HCT116 (cell line): ENCODE measurements around the gene BPIFB3. TPM values are rescaled to one million over a fixed set of nuclear protein-coding genes. Genes with fewer than 3 reads are reported as not detected.

Experiments used
- ATAC-seq: fragments of 200-7000 bp; cut with Tn5 transposase; 2 replicates; pipeline ENCODE4 v1.9.1; 2020; ENCODE audit warnings: mild to moderate bottlenecking, moderate library complexity
- BruUV-seq: library from RNA; stranded (reverse); fragments of 400-500 nt; replicated peaks from 2 replicates; lab custom pipeline; 2021; lab: Mats Ljungman, UMichigan
- CTCF ChIA-PET: fragments of 300-600 bp; sonication (Branson Sonifier 250); formaldehyde crosslinking; loops from one replicate; lab custom pipeline; 2021; ENCODE audit warnings: antibody characterized with exemption; lab: Charles Lee
- POLR2A ChIA-PET: fragments of 300-600, 350-600 bp; sonication (Branson Sonifier 250); formaldehyde crosslinking; loops from one replicate; lab custom pipeline; 2021; ENCODE audit warnings: antibody characterized with exemption; lab: Charles Lee
- RAD21 ChIA-PET, 2 experiments: fragments of 300-600 bp; sonication (Branson Sonifier 250); formaldehyde crosslinking; loops; one replicate each; lab custom pipeline; 2023; ENCODE audit warnings: low total read pairs in 2 of 2; ENCODE audit not compliant: uncharacterized antibody in 2 of 2, unreplicated experiment in 2 of 2, low non-redundant PET in 1 of 2; lab: Charles Lee
- DNase-seq: peaks from one replicate; pipeline ENCODE4 v3.0.0-alpha.2; 2010; ENCODE audit warnings: low read depth, low spot score
- H2AFZ ChIP-seq: fragments of 200-600 bp; shearing (Covaris generic), sonication (generic); 2 replicates; pipeline ENCODE4 v1.6.1; 2017; ENCODE audit warnings: low read depth, mixed run types, mixed read lengths, antibody characterized with exemption, low read length; ENCODE audit not compliant: poor library complexity, severe bottlenecking
- H3K27ac ChIP-seq: 2 replicates; pipeline ENCODE4 v1.5.1; 2012; ENCODE audit warnings: low read depth, low read length
- H3K27me3 ChIP-seq: fragments of 200-600 bp; sonication (generic); 2 replicates; pipeline ENCODE4 v1.6.1; 2016; ENCODE audit warnings: mixed run types, low read length, mixed read lengths; ENCODE audit not compliant: insufficient read depth
- H3K36me3 ChIP-seq, 2 experiments: fragments of 200-500 bp in 1 of 2; fragments of 200-600 bp in 1 of 2; sonication (Bioruptor generic) in 1 of 2; sonication (generic) in 1 of 2; 2 replicates each; pipeline versions ENCODE4 v1.5.1 to v1.6.1; 2014 to 2016; ENCODE audit warnings: low read length in 2 of 2, inconsistent platforms in 1 of 2, mixed read lengths in 1 of 2, mixed run types in 1 of 2; ENCODE audit not compliant: insufficient read depth in 2 of 2, control insufficient read depth in 1 of 2
- H3K4me1 ChIP-seq, 2 experiments: fragments of 200-600 bp in 1 of 2; sonication (generic) in 1 of 2; 2 replicates each; pipeline versions ENCODE4 v1.5.1 to v1.6.1; 2012 to 2017; ENCODE audit warnings: low read length in 2 of 2, inconsistent platforms in 1 of 2, mild to moderate bottlenecking in 1 of 2, mixed read lengths in 1 of 2, mixed run types in 1 of 2, moderate library complexity in 1 of 2; ENCODE audit not compliant: insufficient read depth in 2 of 2, control insufficient read depth in 1 of 2
- H3K4me2 ChIP-seq: fragments of 200-600 bp; sonication (generic); 2 replicates; pipeline ENCODE4 v1.6.1; 2017; ENCODE audit warnings: mixed run types, low read length, mixed read lengths
- H3K4me3 ChIP-seq, 2 experiments: fragments of 200-600 bp in 1 of 2; sonication (generic) in 1 of 2; replicated peaks in 1 of 2; 2 replicates each; pipeline ENCODE4 v1.5.1; 2011 to 2016; ENCODE audit warnings: low read length in 2 of 2, control low read depth in 1 of 2, low read depth in 1 of 2, mild to moderate bottlenecking in 1 of 2, mixed read lengths in 1 of 2, mixed run types in 1 of 2
- H3K79me2 ChIP-seq: fragments of 200-600 bp; sonication (generic); 2 replicates; pipeline ENCODE4 v1.6.1; 2017; ENCODE audit warnings: mild to moderate bottlenecking, mixed run types, low read length, moderate library complexity, mixed read lengths; ENCODE audit not compliant: insufficient read depth
- H3K9ac ChIP-seq: fragments of 200-600 bp; sonication (generic); 2 replicates; pipeline ENCODE4 v1.6.1; 2016; ENCODE audit warnings: low read length, mixed read lengths
- H3K9me2 ChIP-seq: fragments of 200-600 bp; sonication (generic), shearing (Covaris generic); 2 replicates; pipeline ENCODE4 v1.6.1; 2017; ENCODE audit warnings: mixed run types, mild to moderate bottlenecking, moderate library complexity; ENCODE audit not compliant: insufficient read depth
- H3K9me3 ChIP-seq, 2 experiments: fragments of 200-500 bp in 1 of 2; fragments of 200-600 bp in 1 of 2; sonication (Bioruptor generic) in 1 of 2; sonication (generic) in 1 of 2; 2 replicates each; pipeline ENCODE4 v1.6.1; 2014 to 2017; ENCODE audit warnings: low read length in 2 of 2, mixed read lengths in 2 of 2, inconsistent platforms in 1 of 2, low read depth in 1 of 2, mild to moderate bottlenecking in 1 of 2, mixed run types in 1 of 2, moderate library complexity in 1 of 2; ENCODE audit not compliant: control insufficient read depth in 1 of 2, insufficient read depth in 1 of 2
- H4K20me1 ChIP-seq: fragments of 200-600 bp; sonication (generic), shearing (Covaris generic); 2 replicates; pipeline ENCODE4 v1.6.1; 2017; ENCODE audit warnings: mixed run types, mild to moderate bottlenecking, moderate library complexity; ENCODE audit not compliant: insufficient read depth
- CBX3 ChIP-seq: IDR thresholded peaks from 2 replicates; pipeline ENCODE4 v1.6.1; 2012; ENCODE audit warnings: low read depth
- CEBPB ChIP-seq: IDR thresholded peaks from 2 replicates; pipeline ENCODE4 v1.6.1; 2012; ENCODE audit warnings: low read depth
- ELF1 ChIP-seq: IDR thresholded peaks from 2 replicates; pipeline ENCODE4 v1.6.1; 2012; ENCODE audit warnings: low read depth, borderline replicate concordance
- EZH2 ChIP-seq: fragments of 200-600 bp; sonication (generic); IDR thresholded peaks from 2 replicates; pipeline ENCODE4 v1.6.1; 2017; ENCODE audit warnings: antibody characterized with exemption, mixed run types
- POLR2A ChIP-seq: IDR thresholded peaks from 2 replicates; pipeline ENCODE4 v1.7.0; 2011; ENCODE audit warnings: borderline replicate concordance; ENCODE audit not compliant: insufficient read depth, insufficient read length; ENCODE audit errors: extremely low read depth
- POLR2AphosphoS5 ChIP-seq: IDR thresholded peaks from 2 replicates; pipeline ENCODE4 v1.6.1; 2011; ENCODE audit warnings: mild to moderate bottlenecking, low read depth, low read length, moderate library complexity
- SRF ChIP-seq: IDR thresholded peaks from 2 replicates; pipeline ENCODE4 v1.6.1; 2012; ENCODE audit warnings: low read depth
- ZFX ChIP-seq: fragments of 450-650 bp; IDR thresholded peaks from 2 replicates; pipeline ENCODE4 v1.6.1; 2017
- intact Hi-C: fragments of 100-400 bp; cut with micrococcal nuclease; formaldehyde crosslinking; loops from 2 replicates; pipeline ENCODE4 v1.10.0; 2022
- total RNA-seq: library from RNA; stranded (reverse); gene quantifications from one replicate; pipeline ENCODE4 v1.2.1, GENCODE V29; 2021; ENCODE audit not compliant: unreplicated experiment

BPIFB3 gene
- total RNA-seq, 1 experiment from 2014 or later: not detected

DNA sequence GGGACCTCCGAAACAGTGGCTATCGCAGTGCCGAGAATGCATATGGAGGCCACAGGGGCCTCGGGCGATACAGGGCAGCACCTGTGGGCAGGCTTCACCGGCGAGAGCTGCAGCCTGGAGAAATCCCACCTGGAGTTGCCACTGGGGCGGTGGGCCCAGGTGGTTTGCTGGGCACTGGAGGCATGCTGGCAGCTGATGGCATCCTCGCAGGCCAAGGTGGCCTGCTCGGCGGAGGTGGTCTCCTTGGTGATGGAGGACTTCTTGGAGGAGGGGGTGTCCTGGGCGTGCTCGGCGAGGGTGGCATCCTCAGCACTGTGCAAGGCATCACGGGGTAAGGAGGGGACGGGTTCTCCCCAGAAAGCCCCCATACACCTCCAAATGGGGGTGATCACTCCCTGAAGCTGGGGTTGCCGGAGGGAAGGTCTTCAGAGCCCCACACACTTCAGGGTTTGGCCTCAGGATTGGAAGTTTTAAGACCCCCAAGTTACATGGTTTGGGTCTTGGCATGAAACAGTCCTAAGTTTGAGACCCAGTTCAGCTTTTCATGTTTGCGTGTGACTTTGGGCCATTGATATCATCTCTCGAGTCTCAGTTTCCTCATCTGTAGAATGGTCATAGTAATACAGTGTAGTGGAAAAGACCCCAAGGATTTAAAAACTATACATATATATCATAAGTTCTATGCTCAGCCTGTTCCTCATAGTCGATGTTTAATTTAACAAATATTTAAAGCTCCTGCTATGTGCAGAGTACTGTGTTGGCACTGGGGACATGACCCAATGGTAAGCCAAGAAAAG is 30.0 kb downstream of the BPIFB3 start:
- H3K27me3 ChIP-seq: no peaks in the 10 kb centered on the region; the same call in 1 of the 2 replicates
- ChIA-PET CTCF (no interaction called here), RAD21 (no interaction called here), POLR2A (no interaction called here)
- no peaks in the 10 kb centered on the region for H3K9me2 ChIP-seq
- no peak overlapping the region for H2AFZ ChIP-seq
- H4K20me1 ChIP-seq: no peaks in the 10 kb centered on the region
- no peaks in the 10 kb centered on the region for H3K9me3 ChIP-seq
- intact Hi-C loops: no loop called here
- ATAC-seq (no peak), DNase-seq (no peak)
- no peak overlapping the region for H3K27ac ChIP-seq
- no TSS peak for BruUV-seq
- no peaks in the 10 kb centered on the region for H3K4me1 ChIP-seq
- H3K36me3 ChIP-seq: no peaks in the 10 kb centered on the region
- no peak overlapping the region for H3K4me3 ChIP-seq
- no peak overlapping the region for H3K9ac ChIP-seq
- H3K79me2 ChIP-seq: no peaks in the 10 kb centered on the region
- TF ChIP-seq SRF (no peak), CEBPB (no peak), ZFX (no peak), ELF1 (no peak)
- H3K4me2 ChIP-seq: no peak overlapping the region

DNA sequence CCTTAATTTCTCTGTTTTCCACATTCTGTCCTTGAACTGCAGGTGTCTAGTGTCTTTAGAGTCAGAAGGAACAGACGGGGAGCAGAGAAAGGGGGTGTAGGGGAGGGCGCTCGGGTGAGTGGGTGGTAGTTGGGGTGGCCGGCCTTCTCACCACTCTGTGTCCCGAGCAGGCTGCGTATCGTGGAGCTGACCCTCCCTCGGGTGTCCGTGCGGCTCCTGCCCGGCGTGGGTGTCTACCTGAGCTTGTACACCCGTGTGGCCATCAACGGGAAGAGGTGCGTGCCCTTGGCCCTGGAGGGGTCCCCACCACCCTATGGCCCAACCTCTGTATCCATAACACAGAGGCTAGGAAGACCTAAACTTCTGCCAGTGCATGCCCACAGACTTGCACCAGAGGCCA is 31.0 kb downstream of the BPIFB3 start:
- Histone ChIP-seq H3K79me2 (no peaks in the 10 kb centered on the region), H3K4me3 (no peak overlapping the region), H4K20me1 (no peaks in the 10 kb centered on the region), H3K9me3 (no peaks in the 10 kb centered on the region), H3K36me3 (no peaks in the 10 kb centered on the region), H3K27ac (no peak overlapping the region), H3K4me1 (no peaks in the 10 kb centered on the region), H3K9ac (no peak overlapping the region), H3K27me3 (peaks cover 4% of the 10 kb centered on the region; the same call in 1 of the 2 replicates), H3K4me2 (no peak overlapping the region), H2AFZ (no peak overlapping the region), H3K9me2 (no peaks in the 10 kb centered on the region)
- no TSS peak for BruUV-seq
- ATAC-seq (no peak), DNase-seq (no peak)
- intact Hi-C loops: no loop called here
- ChIA-PET RAD21 (no interaction called here), CTCF (no interaction called here), POLR2A (no interaction called here)
- no peak for TF ChIP-seq CEBPB
- no peak for TF ChIP-seq CBX3
- TF ChIP-seq POLR2AphosphoS5: no peak
- TF ChIP-seq EZH2: no peak
- no peak for TF ChIP-seq ZFX
- TF ChIP-seq POLR2A: no peak
